ENCODE data around the gene GFOD1. TPM values are rescaled to one million over a fixed set of nuclear protein-coding genes. Genes with fewer than 3 reads are reported as not detected.

Gene GFOD1
- total RNA-seq, 2 donors from 2014 or later = 23.8 to 25.3 TPM

GRCh38 chr6:13488015-13488895 is 855 bp upstream of the GFOD1 start:
- peak overlapping the region; percentile 86 to 90 for H3K27ac ChIP-seq
- H3K36me3 ChIP-seq = no peaks in the 10 kb centered on the region
- peak overlapping the region; percentile 92 for H3K4me3 ChIP-seq
- H3K27me3 ChIP-seq (replicated peaks; ENCODE audit: insufficient read depth) = no peaks in the 10 kb centered on the region
- ATAC-seq (ENCODE audit: insufficient number of reproducible peaks, low FRiP score, low read depth) (no peak), DNase-seq (ENCODE audit: low spot score) (no peak)
- H3K9me3 ChIP-seq = no peaks in the 10 kb centered on the region
- peaks cover 7 to 13% of the 10 kb centered on the region in 2 donors for H3K4me1 ChIP-seq (ENCODE audit: control insufficient read depth in 1 of 2, low read depth in 2 of 2)
- no peak for TF ChIP-seq CTCF (IDR thresholded peaks at IDR 0.05)

- no peaks in the 10 kb centered on the region for H3K27me3 ChIP-seq (replicated peaks; ENCODE audit: insufficient read depth)
- no peak for TF ChIP-seq CTCF (IDR thresholded peaks at IDR 0.05)
- H3K9me3 ChIP-seq = no peaks in the 10 kb centered on the region
- H3K4me3 ChIP-seq = peak overlapping the region; percentile 92
- peaks cover 7 to 13% of the 10 kb centered on the region in 2 donors for H3K4me1 ChIP-seq (ENCODE audit: control insufficient read depth in 1 of 2, low read depth in 2 of 2)
- ATAC-seq (ENCODE audit: insufficient number of reproducible peaks, low FRiP score, low read depth) (peak; percentile 9), DNase-seq (ENCODE audit: low spot score) (peak; percentile 24)
- peak overlapping the region; percentile 78 to 90 for H3K27ac ChIP-seq
- H3K36me3 ChIP-seq = no peaks in the 10 kb centered on the region
Measured at GRCh38 chr6:13486679-13487121, 700 bp downstream of the GFOD1 start.

GRCh38 chr6:13485923-13486562 is 1.4 kb downstream of the GFOD1 start:
- peaks cover 7 to 13% of the 10 kb centered on the region in 2 donors for H3K4me1 ChIP-seq (ENCODE audit: control insufficient read depth in 1 of 2, low read depth in 2 of 2)
- no peak for TF ChIP-seq CTCF (IDR thresholded peaks at IDR 0.05)
- ATAC-seq (ENCODE audit: insufficient number of reproducible peaks, low FRiP score, low read depth) (no peak), DNase-seq (ENCODE audit: low spot score) (no peak)
- H3K27ac ChIP-seq = peak overlapping the region; percentile 78 to 90
- H3K27me3 ChIP-seq (replicated peaks; ENCODE audit: insufficient read depth) = no peaks in the 10 kb centered on the region
- no peaks in the 10 kb centered on the region for H3K9me3 ChIP-seq
- H3K36me3 ChIP-seq = no peaks in the 10 kb centered on the region
- H3K4me3 ChIP-seq = peak overlapping the region; percentile 92

- ATAC-seq (ENCODE audit: insufficient number of reproducible peaks, low FRiP score, low read depth) = no peak
- Histone ChIP-seq H3K4me1 (ENCODE audit: control insufficient read depth in 1 of 2, low read depth in 2 of 2) (peaks cover 7 to 13% of the 10 kb centered on the region in 2 donors), H3K4me3 (peak overlapping the region; percentile 92), H3K27ac (no peak overlapping the region), H3K36me3 (no peaks in the 10 kb centered on the region), H3K27me3 (replicated peaks; ENCODE audit: insufficient read depth) (no peaks in the 10 kb centered on the region), H3K9me3 (no peaks in the 10 kb centered on the region)
- no peak for TF ChIP-seq CTCF (IDR thresholded peaks at IDR 0.05)
- no peak for DNase-seq (ENCODE audit: low spot score)
Measured at GRCh38 chr6:13485303-13485702, 2.1 kb downstream of the GFOD1 start.

- Histone ChIP-seq H3K27me3 (replicated peaks; ENCODE audit: insufficient read depth) (no peaks in the 10 kb centered on the region), H3K4me1 (ENCODE audit: control insufficient read depth in 1 of 2, low read depth in 2 of 2) (peaks cover 7 to 13% of the 10 kb centered on the region in 2 donors), H3K36me3 (no peaks in the 10 kb centered on the region), H3K4me3 (peak overlapping the region; percentile 92), H3K9me3 (no peaks in the 10 kb centered on the region), H3K27ac (no peak overlapping the region)
- no peak for TF ChIP-seq CTCF (IDR thresholded peaks at IDR 0.05)
- no peak for DNase-seq (ENCODE audit: low spot score)
- no peak for ATAC-seq (ENCODE audit: insufficient number of reproducible peaks, low FRiP score, low read depth)
Measured at GRCh38 chr6:13484827-13485226, 2.6 kb downstream of the GFOD1 start.
